Kidney (tissue), 2 donors: ENCODE results near the gene NSD2. TPM values are rescaled to one million over a fixed set of nuclear protein-coding genes. Genes with fewer than 3 reads are reported as not detected.

Source experiments
- microRNA-seq: library from miRNA; unstranded; fragments of <30 nt; microRNA quantifications from one replicate; pipeline ENCODE4 v1.2.0, GENCODE V29; 2020
- polyA plus RNA-seq: library from polyadenylated mRNA; stranded (reverse); fragments of 350-450 nt; fragmentation: Illumina TruSeq; extraction: RNeasy Lipid Tissue Mini Kit (QIAGEN cat#74804); gene quantifications from one replicate; pipeline ENCODE4 v1.2.3, GENCODE V29; 2014; ENCODE audit warnings: low read depth, low replicate concordance; ENCODE audit not compliant: insufficient read depth
- total RNA-seq: library from RNA; stranded (reverse); fragmentation: NEBNext Ultra II Directional; extraction: Animal tissue kit (Norgen Biotek cat#: 25700); gene quantifications from one replicate; pipeline ENCODE4 v1.2.1, GENCODE V29; 2021
- donor health status: DM: yes; HTN: yes; CAD: no.

NSD2 gene
- total and polyA plus RNA-seq, 2 donors from 2014 or later: 5.5 to 51.2 TPM

Small RNA genes within 50 kb of the gene (microRNA-seq; reads per million reads assigned to microRNA genes)
- not detected for gene MIR943

Other genes with a start within 250 kb of the NSD2 start
- gene FAM53A, start 187.1 kb upstream of the NSD2 start, total RNA-seq: 2.9 TPM
- 1.2 TPM for gene FAM53A, start 187.1 kb upstream of the NSD2 start, polyA plus RNA-seq
- 30.7 TPM for gene SLBP, start 159.1 kb upstream of the NSD2 start, total RNA-seq
- 42.8 TPM for gene SLBP, start 159.1 kb upstream of the NSD2 start, polyA plus RNA-seq
- 48.2 TPM for gene TMEM129, start 150.1 kb upstream of the NSD2 start, total RNA-seq
- 60.0 TPM for gene TMEM129, start 150.1 kb upstream of the NSD2 start, polyA plus RNA-seq
- gene TACC3, start 149.9 kb upstream of the NSD2 start, total RNA-seq: 12.2 TPM
- gene TACC3, start 149.9 kb upstream of the NSD2 start, polyA plus RNA-seq: 4.9 TPM
- 25.5 TPM for gene FGFR3, start 78.1 kb upstream of the NSD2 start, total RNA-seq
- gene FGFR3, start 78.1 kb upstream of the NSD2 start, polyA plus RNA-seq: 28.5 TPM
- 46.4 TPM for gene LETM1, start 15.2 kb upstream of the NSD2 start, total RNA-seq
- 20.0 TPM for gene LETM1, start 15.2 kb upstream of the NSD2 start, polyA plus RNA-seq
- 39.1 TPM for gene NELFA, start 137.6 kb downstream of the NSD2 start, total RNA-seq
- gene NELFA, start 137.6 kb downstream of the NSD2 start, polyA plus RNA-seq: 17.8 TPM
- gene NAT8L, start 187.9 kb downstream of the NSD2 start, total RNA-seq: 2.7 TPM
- 12.5 TPM for gene NAT8L, start 187.9 kb downstream of the NSD2 start, polyA plus RNA-seq